HG02870 (cell line): ENCODE measurements around the gene GGT5.
"Not testable (repeated sequence)": the region's sequence is repeated elsewhere in the genome, so short reads cannot be mapped to it uniquely, and the experiment has no call there.

Source experiments
- ATAC-seq: cut with Tn5 transposase; IDR thresholded peaks from one replicate; pipeline ENCODE4 v1.9.1; 2021; ENCODE audit warnings: mild to moderate bottlenecking, moderate library complexity; ENCODE audit not compliant: unreplicated experiment

GGT5 gene

GRCh38 chr22:24264329-24264896, 19.5 kb upstream of the GGT5 start:
- not testable (repeated sequence) for ATAC-seq

GRCh38 chr22:24263479-24263878, 18.6 kb upstream of the GGT5 start:
- ATAC-seq: not testable (repeated sequence)

DNA sequence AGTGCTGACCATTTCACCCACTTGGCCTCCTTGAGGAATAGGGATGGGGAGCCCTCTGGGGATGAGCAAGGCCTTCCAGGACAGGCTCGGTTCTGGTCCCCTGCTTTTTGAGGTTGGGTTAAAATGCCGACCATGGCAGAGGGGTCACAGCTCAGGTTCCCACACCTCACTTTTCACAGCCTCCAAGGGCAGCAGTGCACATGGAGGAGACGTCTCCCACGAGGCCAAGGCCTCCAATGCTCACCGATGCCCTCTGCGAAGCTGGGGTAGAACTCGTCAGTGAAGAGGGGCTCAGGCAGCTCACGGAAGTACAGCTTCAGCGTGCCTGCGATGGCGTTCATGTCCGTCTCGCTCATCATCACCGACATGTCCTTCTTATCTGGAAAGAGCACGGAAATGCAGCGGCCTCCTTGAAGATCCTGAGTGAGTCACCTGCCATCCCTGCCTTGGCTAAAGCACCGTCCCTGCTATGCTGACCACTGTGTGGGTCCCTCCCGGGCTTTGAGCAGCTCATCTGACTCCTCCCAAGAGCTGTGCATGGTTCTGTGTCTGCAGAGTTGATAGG, 17.4 kb upstream of the GGT5 start:
- not testable (repeated sequence) for ATAC-seq

GRCh38 chr22:24259459-24259858, 14.6 kb upstream of the GGT5 start:
- ATAC-seq: not testable (repeated sequence)

DNA sequence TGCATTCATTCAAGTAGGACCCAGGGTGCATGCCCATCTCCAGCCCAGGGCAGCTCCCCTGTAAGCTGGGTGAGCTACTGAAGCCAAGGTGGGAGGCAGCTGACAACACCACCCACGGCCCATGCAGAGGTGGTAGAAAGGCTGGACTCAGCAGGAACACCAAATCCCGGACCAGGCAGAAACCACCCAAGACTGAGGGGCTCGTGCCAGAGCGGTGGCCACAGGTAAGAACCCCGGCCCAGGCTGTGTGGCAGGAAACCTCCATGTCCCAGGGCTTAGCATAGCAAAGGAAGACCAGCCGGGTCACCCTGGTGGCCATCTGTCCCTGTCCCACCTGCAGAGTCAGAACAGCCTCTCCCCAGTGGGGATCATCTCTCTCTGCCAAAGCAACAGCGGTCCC, 11.9 kb upstream of the GGT5 start:
- ATAC-seq: not testable (repeated sequence)

DNA sequence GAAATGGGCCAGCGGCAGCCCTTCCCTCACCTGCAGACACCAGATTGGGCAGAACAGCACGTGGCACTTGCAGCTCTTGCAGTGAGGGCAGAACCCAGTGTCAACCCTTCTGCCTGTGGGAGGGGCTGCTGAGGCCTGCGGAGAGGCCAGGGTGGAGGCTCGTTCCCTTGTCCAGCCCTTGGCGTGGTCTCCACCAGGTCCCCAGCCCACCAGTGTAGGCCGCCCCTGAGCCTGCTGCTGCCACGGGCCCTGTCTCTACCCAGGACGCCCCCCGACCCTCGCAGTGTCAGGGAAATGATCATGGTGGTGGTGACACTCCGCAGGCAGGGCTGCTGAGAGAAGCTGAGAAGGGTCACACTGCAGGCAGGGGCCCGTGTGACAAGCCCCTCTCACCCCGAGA, 11.3 kb upstream of the GGT5 start:
- ATAC-seq: not testable (repeated sequence)

- ATAC-seq: not testable (repeated sequence)
These were observed 8.2 kb upstream of the GGT5 start for GRCh38 chr22:24253126-24253525.

GRCh38 chr22:24251286-24251685, 6.4 kb upstream of the GGT5 start:
- not testable (repeated sequence) for ATAC-seq

DNA sequence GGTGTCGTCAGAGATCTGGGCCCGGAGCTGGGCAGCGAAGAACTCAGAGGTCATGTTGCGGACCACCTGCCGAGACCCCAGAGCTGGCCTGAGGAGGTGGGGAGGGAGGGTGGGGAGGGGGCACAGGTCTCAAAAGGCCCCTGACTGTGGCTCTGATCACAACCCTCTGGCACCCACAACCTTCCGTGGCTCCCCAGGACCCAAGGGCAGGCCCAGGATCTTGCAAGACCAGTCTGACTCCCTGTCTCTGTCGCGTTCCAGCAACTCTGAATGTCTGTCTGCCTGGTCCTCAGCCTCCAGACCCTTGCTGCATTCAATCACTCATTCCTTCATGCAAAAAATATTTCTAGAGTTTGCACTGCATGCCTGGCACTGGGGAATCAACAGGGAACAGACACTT, 4.5 kb upstream of the GGT5 start:
- ATAC-seq: not testable (repeated sequence)

DNA sequence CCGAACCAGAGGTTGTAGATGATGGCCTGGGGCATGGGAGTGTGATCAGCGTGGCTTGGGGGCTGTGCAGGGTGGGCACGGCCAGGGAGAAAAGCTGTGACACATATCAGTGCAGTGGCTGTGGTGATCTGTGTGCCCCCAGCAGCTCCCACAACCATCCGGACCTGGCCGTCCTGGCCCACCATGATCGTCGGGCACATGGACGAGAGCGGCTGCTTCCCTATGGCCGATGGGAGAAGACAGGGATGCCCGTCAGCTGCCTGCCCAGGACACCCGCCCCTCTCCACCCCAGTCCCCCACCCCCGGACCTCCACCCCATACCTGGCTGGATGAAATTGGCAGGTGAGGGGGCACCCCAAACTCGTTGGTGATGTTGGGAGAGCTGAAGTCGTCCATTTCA, 3.7 kb upstream of the GGT5 start:
- not testable (repeated sequence) for ATAC-seq

DNA sequence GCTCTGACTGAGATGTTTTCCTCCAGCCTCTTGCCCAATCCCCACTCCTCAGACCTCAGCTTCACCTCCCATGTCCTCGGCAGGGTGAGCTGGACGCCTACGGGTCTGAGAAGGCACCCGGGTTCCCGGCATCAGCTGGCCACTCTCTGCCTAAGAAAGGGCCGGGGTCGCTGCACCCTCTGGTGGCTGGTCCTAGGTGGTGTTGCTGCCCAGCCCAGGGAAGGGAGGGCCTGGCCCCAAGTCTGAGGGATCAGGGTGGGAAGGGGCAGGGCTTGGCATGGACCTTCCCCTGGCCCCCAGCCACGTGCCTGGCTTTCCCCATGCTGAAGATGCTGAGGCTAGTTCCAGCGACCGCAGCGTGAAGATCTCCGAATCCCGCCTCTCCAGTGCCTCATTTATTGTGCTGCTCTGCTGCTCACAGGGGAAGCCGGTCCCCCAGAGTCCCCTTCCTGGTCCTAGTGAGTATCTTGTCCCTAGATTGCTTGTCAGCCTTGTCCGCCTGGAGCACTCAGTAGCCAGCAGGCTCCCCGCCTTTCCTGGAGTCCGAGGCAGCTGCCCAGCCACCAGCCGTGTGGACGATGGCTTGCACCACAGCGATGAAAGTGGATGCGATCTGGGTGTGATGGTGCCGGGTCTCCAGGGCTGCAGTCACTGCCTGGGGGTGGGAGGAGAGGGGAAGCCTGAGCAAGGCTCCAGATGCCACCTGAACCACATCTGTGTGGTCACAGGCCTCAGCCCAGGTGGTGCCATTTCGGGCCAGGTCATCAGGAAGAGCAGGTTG, 2.9 kb upstream of the GGT5 start:
- no peak for ATAC-seq

DNA sequence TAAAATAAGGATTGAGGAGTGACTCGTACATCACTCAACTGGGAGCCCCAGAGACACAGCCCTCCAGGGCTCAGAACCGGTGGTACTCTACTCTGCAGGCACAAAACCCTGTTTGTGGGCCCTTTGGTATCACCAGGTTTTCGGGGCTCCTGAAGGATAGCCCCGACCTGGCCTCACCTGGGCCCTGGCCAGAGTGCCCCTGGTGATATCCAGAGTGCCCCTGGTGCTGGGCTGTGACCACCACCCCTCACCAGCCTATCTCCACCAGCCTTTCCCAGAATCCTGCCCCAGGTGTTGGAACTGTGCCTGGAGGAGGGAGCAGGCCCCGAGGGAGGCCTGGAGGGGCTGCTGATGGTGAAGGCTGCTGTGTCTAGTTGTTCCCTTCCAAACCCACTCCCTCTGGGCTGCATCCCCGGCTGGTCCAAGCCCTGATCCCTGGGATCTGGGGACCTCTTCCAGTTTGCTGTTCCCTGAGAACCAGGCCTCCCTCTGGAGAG, 2.2 kb upstream of the GGT5 start:
- ATAC-seq: no peak

GRCh38 chr22:24245584-24246561, 991 bp upstream of the GGT5 start:
- ATAC-seq: not testable (repeated sequence)

DNA sequence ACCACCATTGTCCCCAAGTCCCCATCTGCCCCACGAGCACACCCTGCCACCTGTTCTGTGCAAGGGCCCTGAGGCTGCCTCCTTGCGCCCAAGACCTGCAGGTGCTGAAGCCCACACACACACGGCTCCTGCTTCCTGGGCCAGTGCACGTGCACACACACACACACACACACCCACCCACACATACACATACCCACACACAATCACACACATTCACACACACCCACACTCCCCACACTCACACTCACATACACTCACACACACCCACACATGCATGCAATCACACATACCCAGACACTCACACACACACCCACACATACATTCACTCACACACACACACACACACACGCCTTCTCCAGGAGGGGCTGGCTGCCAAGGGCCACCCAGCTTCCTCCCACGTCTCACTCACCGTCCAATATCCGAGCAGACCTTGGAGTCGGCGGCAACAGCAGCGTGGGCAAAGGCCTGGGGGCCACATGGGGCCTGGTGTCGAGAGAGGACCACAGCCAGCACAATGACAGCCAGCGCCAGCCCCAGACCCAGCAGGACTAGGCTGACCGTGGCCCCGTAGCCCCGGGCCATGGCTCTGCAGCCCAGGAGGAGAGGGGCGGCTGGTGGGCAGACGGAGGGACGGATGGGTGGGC, 616 bp downstream of the GGT5 start:
- no peak for ATAC-seq

- ATAC-seq: not testable (repeated sequence)
These were observed 1.5 kb downstream of the GGT5 start for GRCh38 chr22:24243417-24243816.

DNA sequence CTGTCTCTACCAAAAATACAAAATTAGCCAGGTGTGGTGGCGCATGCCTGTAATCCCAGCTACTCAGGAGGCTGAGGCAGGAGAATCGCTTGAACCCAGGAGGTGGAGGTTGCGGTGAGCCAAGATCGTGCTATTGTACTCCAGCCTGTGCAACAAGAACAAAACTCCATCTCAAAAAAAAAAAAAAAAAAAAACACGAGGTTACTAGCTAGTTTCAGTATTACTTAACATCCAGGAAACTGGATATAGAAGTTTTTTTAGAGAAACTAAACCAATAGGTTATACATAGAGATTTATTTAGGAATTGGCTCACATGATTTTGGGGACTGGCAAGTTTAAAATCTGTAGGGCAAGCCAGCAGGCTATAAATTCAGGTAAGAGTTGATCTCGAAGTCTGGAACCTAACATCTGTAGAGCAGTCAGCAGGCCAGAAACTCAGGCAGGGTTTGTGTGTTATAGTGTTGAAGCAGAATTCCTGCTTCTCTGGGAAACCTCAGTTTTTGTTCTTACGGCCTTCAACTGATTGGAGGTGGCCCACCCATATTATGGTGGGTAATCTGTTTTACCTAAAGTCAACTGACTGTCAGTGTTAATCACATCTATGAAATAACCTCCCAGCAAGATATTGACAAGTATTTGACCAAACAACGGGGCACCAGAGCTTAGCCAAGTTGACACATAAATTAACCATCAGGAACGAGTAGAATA, 3.7 kb downstream of the GGT5 start:
- ATAC-seq: not testable (repeated sequence)

GRCh38 chr22:24240381-24240780, 4.5 kb downstream of the GGT5 start:
- no peak for ATAC-seq

DNA sequence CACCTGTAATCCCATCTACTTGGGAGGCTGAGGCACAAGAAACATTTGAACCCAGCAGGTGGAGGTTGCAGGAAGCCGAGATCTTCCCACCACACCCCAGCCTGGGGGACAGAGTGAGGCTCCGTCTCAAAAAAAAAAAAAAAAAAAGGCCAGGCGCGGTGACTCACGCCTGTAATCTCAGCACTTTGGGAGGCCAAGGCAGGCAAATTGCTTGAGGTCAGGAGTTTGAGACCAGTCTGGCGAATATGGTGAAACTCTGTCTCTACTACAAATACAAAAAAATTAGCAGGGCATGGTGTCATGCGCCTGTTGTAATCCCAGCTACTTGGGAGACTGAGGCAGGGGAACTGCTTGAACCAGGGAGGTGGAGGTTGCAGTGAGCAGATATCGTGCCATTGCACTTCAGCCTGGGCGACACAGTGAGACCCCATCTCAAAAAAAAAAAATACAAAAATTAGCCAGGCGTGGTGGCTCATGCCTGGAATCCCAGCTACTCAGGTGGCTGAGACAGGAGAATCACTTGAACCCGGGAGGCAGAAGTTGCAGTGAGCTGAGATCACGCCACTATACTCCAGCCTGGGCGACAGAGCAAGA, 6.7 kb downstream of the GGT5 start:
- not testable (repeated sequence) for ATAC-seq

GRCh38 chr22:24236656-24237055, 8.2 kb downstream of the GGT5 start:
- ATAC-seq: no peak
